ENCODE results near the gene SLC6A6. TPM values are rescaled to one million over a fixed set of nuclear protein-coding genes. Genes with fewer than 3 reads are reported as not detected.

The SLC6A6 gene
- total and polyA plus RNA-seq, 2 experiments from 2014 or later = 27.5 to 150 TPM

DNA sequence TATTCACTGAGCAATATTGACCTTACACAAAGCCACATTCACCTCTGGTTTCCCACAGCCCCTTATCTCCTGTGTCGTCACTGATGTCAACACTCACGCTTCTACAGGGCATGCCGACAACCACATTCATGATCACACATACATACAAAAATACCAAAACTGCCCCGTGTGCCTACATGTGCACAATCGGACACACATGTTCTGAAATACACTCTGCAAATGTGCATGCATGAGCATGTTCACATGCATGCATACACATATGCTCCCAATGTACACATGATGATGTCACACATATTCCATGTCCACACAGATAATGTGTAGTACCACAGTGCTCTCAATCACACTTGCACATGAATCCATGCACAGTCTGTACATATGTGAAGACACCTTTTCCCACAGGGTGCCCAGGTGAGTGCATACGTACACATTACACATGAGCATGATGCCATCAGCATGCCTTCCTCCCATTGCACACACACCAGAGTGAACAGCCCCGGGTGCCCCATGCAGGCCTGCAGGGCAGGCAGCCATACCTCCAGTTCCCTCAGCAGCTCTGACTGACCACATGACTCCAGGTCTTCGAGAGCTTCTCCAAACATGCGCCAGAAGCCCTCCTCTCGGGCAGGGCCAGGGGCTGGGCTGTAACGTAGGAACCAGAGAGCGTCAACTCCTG is 100.8 kb downstream of the SLC6A6 start (continued):
- TF ChIP-seq, protein P1, sequence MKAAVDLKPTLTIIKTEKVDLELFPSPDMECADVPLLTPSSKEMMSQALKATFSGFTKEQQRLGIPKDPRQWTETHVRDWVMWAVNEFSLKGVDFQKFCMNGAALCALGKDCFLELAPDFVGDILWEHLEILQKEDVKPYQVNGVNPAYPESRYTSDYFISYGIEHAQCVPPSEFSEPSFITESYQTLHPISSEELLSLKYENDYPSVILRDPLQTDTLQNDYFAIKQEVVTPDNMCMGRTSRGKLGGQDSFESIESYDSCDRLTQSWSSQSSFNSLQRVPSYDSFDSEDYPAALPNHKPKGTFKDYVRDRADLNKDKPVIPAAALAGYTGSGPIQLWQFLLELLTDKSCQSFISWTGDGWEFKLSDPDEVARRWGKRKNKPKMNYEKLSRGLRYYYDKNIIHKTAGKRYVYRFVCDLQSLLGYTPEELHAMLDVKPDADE (IDR thresholded peaks at IDR 0.05) = no peak
- TF ChIP-seq JUNB (IDR thresholded peaks at IDR 0.05; ENCODE audit: unreplicated experiment) = no peak
- TF ChIP-seq POLR2AphosphoS5 (IDR thresholded peaks at IDR 0.05; ENCODE audit: low read depth) = no peak
- no peak for TF ChIP-seq ZNF331 (CRISPR knock-in tag; IDR thresholded peaks at IDR 0.05; ENCODE audit: low read depth)
- no peak for TF ChIP-seq NANOG (IDR thresholded peaks at IDR 0.05; ENCODE audit: borderline replicate concordance)

DNA sequence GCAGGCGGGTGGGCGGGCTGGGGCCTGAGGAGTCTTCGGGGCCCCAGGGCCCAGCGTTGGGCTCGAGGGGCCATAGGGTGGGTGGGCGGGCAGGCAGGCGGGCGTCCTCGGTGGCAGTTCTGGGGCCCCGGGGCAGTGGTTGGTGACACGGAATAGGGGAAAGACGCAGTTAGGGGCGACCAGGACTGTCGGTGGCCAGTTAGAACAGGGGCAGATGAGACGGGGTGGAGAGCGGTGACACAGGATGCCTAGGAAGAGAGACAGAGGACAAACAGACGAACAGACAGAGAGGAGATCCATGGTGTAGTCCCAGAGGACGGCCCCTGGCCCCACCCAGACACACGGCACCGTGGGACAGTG is 101.3 kb downstream of the SLC6A6 start:
- ATAC-seq = no peak
- Mint-ChIP-seq H3K27ac (no peak overlapping the region), H3K4me3 (no peak overlapping the region), H3K4me1 (no peaks in the 10 kb centered on the region; the same call in 2 of the 3 replicates), H3K27me3 (ENCODE audit: insufficient read depth, low read depth, poor library complexity) (peaks cover 8% of the 10 kb centered on the region), H3K36me3 (ENCODE audit: low read depth) (peaks cover 7% of the 10 kb centered on the region), H3K9me3 (peaks cover 16% of the 10 kb centered on the region)
- Histone ChIP-seq H3F3A (replicated peaks; ENCODE audit: low read depth) (no peaks in the 10 kb centered on the region), H2AFZ (no peak overlapping the region), H3K9me2 (ENCODE audit: insufficient read depth) (no peaks in the 10 kb centered on the region), H3K4me1 (ENCODE audit: insufficient read depth) (no peaks in the 10 kb centered on the region), H3K27me3 (ENCODE audit: insufficient read depth) (no peaks in the 10 kb centered on the region), H3K4me3 (no peak overlapping the region), H3K4me2 (no peak overlapping the region), H3K36me3 (ENCODE audit: insufficient read depth) (peaks cover 6% of the 10 kb centered on the region; the same call in 1 of the 2 replicates), H3K79me2 (replicated peaks; ENCODE audit: insufficient read depth) (no peaks in the 10 kb centered on the region), H4K20me1 (replicated peaks; ENCODE audit: insufficient read depth) (no peaks in the 10 kb centered on the region), H3K27ac (ENCODE audit: low read depth) (no peak overlapping the region)
- DNase-seq (ENCODE audit: low spot score) = no peak
- TF ChIP-seq EZH2phosphoT487 (IDR thresholded peaks at IDR 0.05; ENCODE audit: unreplicated experiment) (no peak), POLR2AphosphoS5 (IDR thresholded peaks at IDR 0.05; ENCODE audit: low read depth) (no peak), ZNF331 (CRISPR knock-in tag; IDR thresholded peaks at IDR 0.05; ENCODE audit: low read depth) (no peak), ZNF114 (CRISPR knock-in tag; IDR thresholded peaks at IDR 0.05) (no peak), NANOG (IDR thresholded peaks at IDR 0.05; ENCODE audit: borderline replicate concordance) (no peak), EZH2 (IDR thresholded peaks at IDR 0.05; ENCODE audit: low read depth, unreplicated experiment) (no peak), STAT1 (IDR thresholded peaks at IDR 0.05; ENCODE audit: unreplicated experiment) (no peak)
- TF ChIP-seq, protein P1 (IDR thresholded peaks at IDR 0.05) = no peak
- TF ChIP-seq, protein P2, sequence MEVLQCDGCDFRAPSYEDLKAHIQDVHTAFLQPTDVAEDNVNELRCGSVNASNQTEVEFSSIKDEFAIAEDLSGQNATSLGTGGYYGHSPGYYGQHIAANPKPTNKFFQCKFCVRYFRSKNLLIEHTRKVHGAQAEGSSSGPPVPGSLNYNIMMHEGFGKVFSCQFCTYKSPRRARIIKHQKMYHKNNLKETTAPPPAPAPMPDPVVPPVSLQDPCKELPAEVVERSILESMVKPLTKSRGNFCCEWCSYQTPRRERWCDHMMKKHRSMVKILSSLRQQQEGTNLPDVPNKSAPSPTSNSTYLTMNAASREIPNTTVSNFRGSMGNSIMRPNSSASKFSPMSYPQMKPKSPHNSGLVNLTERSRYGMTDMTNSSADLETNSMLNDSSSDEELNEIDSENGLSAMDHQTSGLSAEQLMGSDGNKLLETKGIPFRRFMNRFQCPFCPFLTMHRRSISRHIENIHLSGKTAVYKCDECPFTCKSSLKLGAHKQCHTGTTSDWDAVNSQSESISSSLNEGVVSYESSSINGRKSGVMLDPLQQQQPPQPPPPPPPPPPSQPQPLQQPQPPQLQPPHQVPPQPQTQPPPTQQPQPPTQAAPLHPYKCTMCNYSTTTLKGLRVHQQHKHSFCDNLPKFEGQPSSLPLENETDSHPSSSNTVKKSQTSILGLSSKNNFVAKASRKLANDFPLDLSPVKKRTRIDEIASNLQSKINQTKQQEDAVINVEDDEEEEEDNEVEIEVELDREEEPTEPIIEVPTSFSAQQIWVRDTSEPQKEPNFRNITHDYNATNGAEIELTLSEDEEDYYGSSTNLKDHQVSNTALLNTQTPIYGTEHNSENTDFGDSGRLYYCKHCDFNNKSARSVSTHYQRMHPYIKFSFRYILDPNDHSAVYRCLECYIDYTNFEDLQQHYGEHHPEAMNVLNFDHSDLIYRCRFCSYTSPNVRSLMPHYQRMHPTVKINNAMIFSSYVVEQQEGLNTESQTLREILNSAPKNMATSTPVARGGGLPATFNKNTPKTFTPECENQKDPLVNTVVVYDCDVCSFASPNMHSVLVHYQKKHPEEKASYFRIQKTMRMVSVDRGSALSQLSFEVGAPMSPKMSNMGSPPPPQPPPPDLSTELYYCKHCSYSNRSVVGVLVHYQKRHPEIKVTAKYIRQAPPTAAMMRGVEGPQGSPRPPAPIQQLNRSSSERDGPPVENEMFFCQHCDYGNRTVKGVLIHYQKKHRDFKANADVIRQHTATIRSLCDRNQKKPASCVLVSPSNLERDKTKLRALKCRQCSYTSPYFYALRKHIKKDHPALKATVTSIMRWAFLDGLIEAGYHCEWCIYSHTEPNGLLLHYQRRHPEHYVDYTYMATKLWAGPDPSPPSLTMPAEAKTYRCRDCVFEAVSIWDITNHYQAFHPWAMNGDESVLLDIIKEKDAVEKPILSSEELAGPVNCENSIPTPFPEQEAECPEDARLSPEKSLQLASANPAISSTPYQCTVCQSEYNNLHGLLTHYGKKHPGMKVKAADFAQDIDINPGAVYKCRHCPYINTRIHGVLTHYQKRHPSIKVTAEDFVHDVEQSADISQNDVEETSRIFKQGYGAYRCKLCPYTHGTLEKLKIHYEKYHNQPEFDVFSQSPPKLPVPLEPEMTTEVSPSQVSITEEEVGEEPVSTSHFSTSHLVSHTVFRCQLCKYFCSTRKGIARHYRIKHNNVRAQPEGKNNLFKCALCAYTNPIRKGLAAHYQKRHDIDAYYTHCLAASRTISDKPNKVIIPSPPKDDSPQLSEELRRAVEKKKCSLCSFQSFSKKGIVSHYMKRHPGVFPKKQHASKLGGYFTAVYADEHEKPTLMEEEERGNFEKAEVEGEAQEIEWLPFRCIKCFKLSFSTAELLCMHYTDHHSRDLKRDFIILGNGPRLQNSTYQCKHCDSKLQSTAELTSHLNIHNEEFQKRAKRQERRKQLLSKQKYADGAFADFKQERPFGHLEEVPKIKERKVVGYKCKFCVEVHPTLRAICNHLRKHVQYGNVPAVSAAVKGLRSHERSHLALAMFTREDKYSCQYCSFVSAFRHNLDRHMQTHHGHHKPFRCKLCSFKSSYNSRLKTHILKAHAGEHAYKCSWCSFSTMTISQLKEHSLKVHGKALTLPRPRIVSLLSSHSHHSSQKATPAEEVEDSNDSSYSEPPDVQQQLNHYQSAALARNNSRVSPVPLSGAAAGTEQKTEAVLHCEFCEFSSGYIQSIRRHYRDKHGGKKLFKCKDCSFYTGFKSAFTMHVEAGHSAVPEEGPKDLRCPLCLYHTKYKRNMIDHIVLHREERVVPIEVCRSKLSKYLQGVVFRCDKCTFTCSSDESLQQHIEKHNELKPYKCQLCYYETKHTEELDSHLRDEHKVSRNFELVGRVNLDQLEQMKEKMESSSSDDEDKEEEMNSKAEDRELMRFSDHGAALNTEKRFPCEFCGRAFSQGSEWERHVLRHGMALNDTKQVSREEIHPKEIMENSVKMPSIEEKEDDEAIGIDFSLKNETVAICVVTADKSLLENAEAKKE (CRISPR knock-in tag; IDR thresholded peaks at IDR 0.05) = no peak
- TF ChIP-seq, protein P3, sequence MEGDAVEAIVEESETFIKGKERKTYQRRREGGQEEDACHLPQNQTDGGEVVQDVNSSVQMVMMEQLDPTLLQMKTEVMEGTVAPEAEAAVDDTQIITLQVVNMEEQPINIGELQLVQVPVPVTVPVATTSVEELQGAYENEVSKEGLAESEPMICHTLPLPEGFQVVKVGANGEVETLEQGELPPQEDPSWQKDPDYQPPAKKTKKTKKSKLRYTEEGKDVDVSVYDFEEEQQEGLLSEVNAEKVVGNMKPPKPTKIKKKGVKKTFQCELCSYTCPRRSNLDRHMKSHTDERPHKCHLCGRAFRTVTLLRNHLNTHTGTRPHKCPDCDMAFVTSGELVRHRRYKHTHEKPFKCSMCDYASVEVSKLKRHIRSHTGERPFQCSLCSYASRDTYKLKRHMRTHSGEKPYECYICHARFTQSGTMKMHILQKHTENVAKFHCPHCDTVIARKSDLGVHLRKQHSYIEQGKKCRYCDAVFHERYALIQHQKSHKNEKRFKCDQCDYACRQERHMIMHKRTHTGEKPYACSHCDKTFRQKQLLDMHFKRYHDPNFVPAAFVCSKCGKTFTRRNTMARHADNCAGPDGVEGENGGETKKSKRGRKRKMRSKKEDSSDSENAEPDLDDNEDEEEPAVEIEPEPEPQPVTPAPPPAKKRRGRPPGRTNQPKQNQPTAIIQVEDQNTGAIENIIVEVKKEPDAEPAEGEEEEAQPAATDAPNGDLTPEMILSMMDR (conservative IDR thresholded peaks at IDR 0.05; ENCODE audit: low read depth in 2 of 2) = no peak

Data from GM23338 (cell line).